Stimulated activated memory B cell treated with anti-CD40 and anti-IgM and Interleukin-4, amounts not matched to agents 10 μg/mL and 1 μg/mL and 100 μg/mL, for 72 hours (primary cell): Measurements from ENCODE around the gene ALDH8A1.
"Not testable (repeated sequence)": the region's sequence is repeated elsewhere in the genome, so short reads cannot be mapped to it uniquely, and the experiment has no call there.

Experiments
- ATAC-seq: fragments of 150-1000 bp; cut with Tn5 transposase; 2 replicates; pipeline ENCODE4 v1.10.0; 2021
- H3K27ac Mint-ChIP-seq: one replicate; pipeline ENCODE4 v1.8.0; 2022; ENCODE audit warnings: mild to moderate bottlenecking, mixed read lengths
- H3K27me3 Mint-ChIP-seq: one replicate; pipeline ENCODE4 v1.8.0; 2022; ENCODE audit warnings: mixed read lengths
- H3K36me3 Mint-ChIP-seq: one replicate; pipeline ENCODE4 v1.8.0; 2022; ENCODE audit warnings: mixed read lengths
- H3K4me1 Mint-ChIP-seq: one replicate; pipeline ENCODE4 v1.8.0; 2022; ENCODE audit warnings: mixed read lengths
- H3K4me3 Mint-ChIP-seq: one replicate; pipeline ENCODE4 v1.8.0; 2022; ENCODE audit warnings: mild to moderate bottlenecking, moderate library complexity, mixed read lengths
- H3K9me3 Mint-ChIP-seq: one replicate; pipeline ENCODE4 v1.8.0; 2022; ENCODE audit warnings: mixed read lengths

The ALDH8A1 gene

GRCh38 chr6:134904731-134905130 is 45.2 kb downstream of the ALDH8A1 start:
- H3K9me3 Mint-ChIP-seq, H3K4me1 Mint-ChIP-seq, ATAC-seq, H3K36me3 Mint-ChIP-seq, H3K27ac Mint-ChIP-seq, H3K4me3 Mint-ChIP-seq: not testable (repeated sequence)
- H3K27me3 Mint-ChIP-seq, result peaks cover 15% of the 10 kb centered on the region

- no peaks in the 10 kb centered on the region for H3K36me3 Mint-ChIP-seq
- ATAC-seq, result no peak
- H3K4me3 Mint-ChIP-seq, result no peak overlapping the region
- peaks cover 2% of the 10 kb centered on the region for H3K27me3 Mint-ChIP-seq
- H3K9me3 Mint-ChIP-seq, result no peaks in the 10 kb centered on the region
- no peak overlapping the region for H3K27ac Mint-ChIP-seq
- H3K4me1 Mint-ChIP-seq, result no peaks in the 10 kb centered on the region
Observed at GRCh38 chr6:134903448-134903847, 46.5 kb downstream of the ALDH8A1 start.

- H3K36me3 Mint-ChIP-seq, result no peaks in the 10 kb centered on the region
- H3K4me3 Mint-ChIP-seq, result no peak overlapping the region
- no peak overlapping the region for H3K27ac Mint-ChIP-seq
- peak; percentile 14 for ATAC-seq
- no peaks in the 10 kb centered on the region for H3K4me1 Mint-ChIP-seq
- H3K27me3 Mint-ChIP-seq, result no peaks in the 10 kb centered on the region
- H3K9me3 Mint-ChIP-seq, result no peaks in the 10 kb centered on the region
Observed at GRCh38 chr6:134902936-134903335, 47.0 kb downstream of the ALDH8A1 start.

GRCh38 chr6:134902074-134902861 is 47.6 kb downstream of the ALDH8A1 start:
- no peaks in the 10 kb centered on the region for H3K4me1 Mint-ChIP-seq
- peak; percentile 28 for ATAC-seq
- no peaks in the 10 kb centered on the region for H3K9me3 Mint-ChIP-seq
- no peaks in the 10 kb centered on the region for H3K36me3 Mint-ChIP-seq
- no peaks in the 10 kb centered on the region for H3K27me3 Mint-ChIP-seq
- H3K4me3 Mint-ChIP-seq, result no peak overlapping the region
- no peak overlapping the region for H3K27ac Mint-ChIP-seq

- no peak for ATAC-seq
- H3K27me3 Mint-ChIP-seq, result peaks cover 9% of the 10 kb centered on the region
Observed at GRCh38 chr6:134898575-134898974, 51.3 kb downstream of the ALDH8A1 start.

GRCh38 chr6:134898166-134898565 is 51.7 kb downstream of the ALDH8A1 start:
- not testable (repeated sequence) for H3K4me3 Mint-ChIP-seq, H3K27me3 Mint-ChIP-seq, H3K36me3 Mint-ChIP-seq, H3K27ac Mint-ChIP-seq, H3K4me1 Mint-ChIP-seq, H3K9me3 Mint-ChIP-seq, ATAC-seq

More at GRCh38 chr6:134898575-134898974, 51.3 kb downstream of the ALDH8A1 start:
- Mint-ChIP-seq H3K4me1 (no peaks in the 10 kb centered on the region), H3K9me3 (no peaks in the 10 kb centered on the region), H3K4me3 (no peak overlapping the region), H3K27ac (no peak overlapping the region), H3K36me3 (no peaks in the 10 kb centered on the region)

GRCh38 chr6:134896910-134897309 is 53.0 kb downstream of the ALDH8A1 start:
- H3K4me1 Mint-ChIP-seq, result no peaks in the 10 kb centered on the region
- peaks cover 9% of the 10 kb centered on the region for H3K27me3 Mint-ChIP-seq
- peaks cover 5% of the 10 kb centered on the region for H3K9me3 Mint-ChIP-seq
- no peak overlapping the region for H3K4me3 Mint-ChIP-seq
- no peak for ATAC-seq
- H3K27ac Mint-ChIP-seq, result no peak overlapping the region
- no peaks in the 10 kb centered on the region for H3K36me3 Mint-ChIP-seq

GRCh38 chr6:134894800-134895199 is 55.1 kb downstream of the ALDH8A1 start:
- Mint-ChIP-seq H3K36me3 (no peaks in the 10 kb centered on the region), H3K27ac (no peak overlapping the region), H3K27me3 (peaks cover 17% of the 10 kb centered on the region), H3K4me3 (no peak overlapping the region), H3K9me3 (peaks cover 5% of the 10 kb centered on the region), H3K4me1 (no peaks in the 10 kb centered on the region)
- no peak for ATAC-seq

- H3K27ac Mint-ChIP-seq, result no peak overlapping the region
- peaks cover 5% of the 10 kb centered on the region for H3K9me3 Mint-ChIP-seq
- H3K27me3 Mint-ChIP-seq, result peaks cover 19% of the 10 kb centered on the region
- no peak overlapping the region for H3K4me3 Mint-ChIP-seq
- H3K4me1 Mint-ChIP-seq, result no peaks in the 10 kb centered on the region
- H3K36me3 Mint-ChIP-seq, result no peaks in the 10 kb centered on the region
- no peak for ATAC-seq
Observed at GRCh38 chr6:134892362-134892761, 57.5 kb downstream of the ALDH8A1 start.

- H3K4me3 Mint-ChIP-seq, result no peak overlapping the region
- H3K4me1 Mint-ChIP-seq, result no peaks in the 10 kb centered on the region
- peaks cover 5% of the 10 kb centered on the region for H3K9me3 Mint-ChIP-seq
- no peaks in the 10 kb centered on the region for H3K36me3 Mint-ChIP-seq
- H3K27me3 Mint-ChIP-seq, result peaks cover 26% of the 10 kb centered on the region
- no peak for ATAC-seq
- no peak overlapping the region for H3K27ac Mint-ChIP-seq
Observed at GRCh38 chr6:134891633-134892032, 58.3 kb downstream of the ALDH8A1 start.

GRCh38 chr6:134888316-134888715 is 61.6 kb downstream of the ALDH8A1 start:
- Mint-ChIP-seq H3K4me3 (no peak overlapping the region), H3K27me3 (peaks cover 35% of the 10 kb centered on the region), H3K4me1 (no peaks in the 10 kb centered on the region), H3K36me3 (no peaks in the 10 kb centered on the region), H3K27ac (no peak overlapping the region), H3K9me3 (peaks cover 5% of the 10 kb centered on the region)
- ATAC-seq, result no peak

- no peak for ATAC-seq
- no peak overlapping the region for H3K4me3 Mint-ChIP-seq
- H3K27ac Mint-ChIP-seq, result no peak overlapping the region
- H3K4me1 Mint-ChIP-seq, result no peaks in the 10 kb centered on the region
- no peaks in the 10 kb centered on the region for H3K9me3 Mint-ChIP-seq
- H3K27me3 Mint-ChIP-seq, result peaks cover 32% of the 10 kb centered on the region
- H3K36me3 Mint-ChIP-seq, result no peaks in the 10 kb centered on the region
Observed at GRCh38 chr6:134884752-134885151, 65.1 kb downstream of the ALDH8A1 start.

- Mint-ChIP-seq H3K4me1 (no peaks in the 10 kb centered on the region), H3K9me3 (no peaks in the 10 kb centered on the region), H3K36me3 (no peaks in the 10 kb centered on the region), H3K27ac (no peak overlapping the region), H3K27me3 (peaks cover 32% of the 10 kb centered on the region), H3K4me3 (no peak overlapping the region)
- no peak for ATAC-seq
Observed at GRCh38 chr6:134883314-134883713, 66.6 kb downstream of the ALDH8A1 start.

GRCh38 chr6:134882426-134883038 is 67.4 kb downstream of the ALDH8A1 start:
- Mint-ChIP-seq H3K9me3 (no peaks in the 10 kb centered on the region), H3K27me3 (peaks cover 31% of the 10 kb centered on the region), H3K4me1 (no peaks in the 10 kb centered on the region), H3K4me3 (no peak overlapping the region), H3K36me3 (no peaks in the 10 kb centered on the region), H3K27ac (no peak overlapping the region)
- ATAC-seq, result no peak

- Mint-ChIP-seq H3K4me3 (no peak overlapping the region), H3K9me3 (peaks cover under 1% of the 10 kb centered on the region), H3K27me3 (peaks cover 22% of the 10 kb centered on the region), H3K4me1 (no peaks in the 10 kb centered on the region), H3K27ac (no peak overlapping the region), H3K36me3 (no peaks in the 10 kb centered on the region)
- ATAC-seq, result no peak
Observed at GRCh38 chr6:134880487-134881190, 69.3 kb downstream of the ALDH8A1 start.
